ENCODE results near the gene RALA.
"Not testable (repeated sequence)": the region's sequence is repeated elsewhere in the genome, so short reads cannot be mapped to it uniquely, and the experiment has no call there.

Gene RALA

GRCh38 chr7:39645482-39646407 lies 22.4 kb downstream of the RALA start:
- no peak for DNase-seq (ENCODE audit: low spot score)

GRCh38 chr7:39647816-39648215 lies 24.4 kb downstream of the RALA start:
- no peak for DNase-seq (ENCODE audit: low spot score)

GRCh38 chr7:39650676-39651075 lies 27.3 kb downstream of the RALA start:
- DNase-seq (ENCODE audit: low spot score) = no peak

GRCh38 chr7:39651265-39651664 lies 27.9 kb downstream of the RALA start:
- DNase-seq (ENCODE audit: low spot score) = no peak

- no peak for DNase-seq (ENCODE audit: low spot score)
Observed at GRCh38 chr7:39656415-39656814, 33.0 kb downstream of the RALA start.

GRCh38 chr7:39659356-39660013 lies 36.1 kb downstream of the RALA start:
- DNase-seq (ENCODE audit: low spot score) = no peak

- DNase-seq (ENCODE audit: low spot score) = no peak
Observed at GRCh38 chr7:39661960-39662359, 38.6 kb downstream of the RALA start.

- no peak for DNase-seq (ENCODE audit: low spot score)
Observed at GRCh38 chr7:39663263-39663662, 39.9 kb downstream of the RALA start.

- DNase-seq (ENCODE audit: low spot score) = no peak
Observed at GRCh38 chr7:39664057-39664456, 40.7 kb downstream of the RALA start.

- DNase-seq (ENCODE audit: low spot score) = no peak
Observed at GRCh38 chr7:39664585-39664984, 41.2 kb downstream of the RALA start.

- DNase-seq (ENCODE audit: low spot score) = no peak
Observed at GRCh38 chr7:39666562-39666961, 43.2 kb downstream of the RALA start.

GRCh38 chr7:39667341-39667923 lies 44.1 kb downstream of the RALA start:
- peak; percentile 10 for DNase-seq (ENCODE audit: low spot score)

- DNase-seq (ENCODE audit: low spot score) = not testable (repeated sequence)
Observed at GRCh38 chr7:39668280-39668679, 44.9 kb downstream of the RALA start.

- DNase-seq (ENCODE audit: low spot score) = no peak
Observed at GRCh38 chr7:39670052-39670451, 46.7 kb downstream of the RALA start.

- DNase-seq (ENCODE audit: low spot score) = no peak
Observed at GRCh38 chr7:39670934-39671333, 47.6 kb downstream of the RALA start.

GRCh38 chr7:39672176-39672575 lies 48.8 kb downstream of the RALA start:
- DNase-seq (ENCODE audit: low spot score) = no peak

GRCh38 chr7:39673868-39674267 lies 50.5 kb downstream of the RALA start:
- DNase-seq (ENCODE audit: low spot score) = no peak

GRCh38 chr7:39674406-39674805 lies 51.0 kb downstream of the RALA start:
- DNase-seq (ENCODE audit: low spot score) = no peak

GRCh38 chr7:39676346-39676745 lies 53.0 kb downstream of the RALA start:
- DNase-seq (ENCODE audit: low spot score) = no peak

- DNase-seq (ENCODE audit: low spot score) = no peak
Observed at GRCh38 chr7:39678930-39679709, 55.7 kb downstream of the RALA start.

- DNase-seq (ENCODE audit: low spot score) = not testable (repeated sequence)
Observed at GRCh38 chr7:39679874-39680273, 56.5 kb downstream of the RALA start.

- no peak for DNase-seq (ENCODE audit: low spot score)
Observed at GRCh38 chr7:39681887-39682441, 58.6 kb downstream of the RALA start.
